H9 (cell line): ENCODE measurements around the gene MYRF. TPM values are rescaled to one million over a fixed set of nuclear protein-coding genes. Genes with fewer than 3 reads are reported as not detected.

Experiments used
- DNase-seq: peaks from one replicate; pipeline ENCODE4 v3.0.0-alpha.2; 2017
- H2AFZ ChIP-seq: one replicate; pipeline ENCODE4 v1.6.1; 2013; ENCODE audit warnings: mild to moderate bottlenecking, low read length, control low read depth, moderate library complexity
- H2AK5ac ChIP-seq: 2 replicates; pipeline ENCODE4 v1.6.1; 2013; ENCODE audit warnings: low read length, control low read depth, mixed read lengths; ENCODE audit not compliant: insufficient read length
- H2BK120ac ChIP-seq: one replicate; pipeline ENCODE4 v1.6.1; 2013; ENCODE audit warnings: low read depth, mild to moderate bottlenecking, low read length, control low read depth, inconsistent platforms; ENCODE audit not compliant: poor library complexity, severe bottlenecking
- H2BK12ac ChIP-seq: 2 replicates; pipeline ENCODE4 v1.6.1; 2013; ENCODE audit warnings: low read length, control low read depth, mixed read lengths, low read depth; ENCODE audit not compliant: insufficient read length
- H2BK15ac ChIP-seq: 2 replicates; pipeline ENCODE4 v1.6.1; 2013; ENCODE audit warnings: low read depth, low read length, control low read depth
- H2BK20ac ChIP-seq: one replicate; pipeline ENCODE4 v1.6.1; 2013; ENCODE audit warnings: low read depth, mild to moderate bottlenecking, low read length, control low read depth, inconsistent platforms; ENCODE audit not compliant: poor library complexity, severe bottlenecking
- H2BK5ac ChIP-seq: 2 replicates; pipeline ENCODE4 v1.6.1; 2013; ENCODE audit warnings: low read length, control low read depth, mixed read lengths; ENCODE audit not compliant: insufficient read length
- H3K14ac ChIP-seq: 2 replicates; pipeline ENCODE4 v1.6.1; 2013; ENCODE audit warnings: low read length, control low read depth; ENCODE audit not compliant: insufficient read depth
- H3K18ac ChIP-seq: 2 replicates; pipeline ENCODE4 v1.6.1; 2013; ENCODE audit warnings: low read depth, mild to moderate bottlenecking, mixed read lengths, low read length, control low read depth; ENCODE audit not compliant: insufficient read length
- H3K23ac ChIP-seq: 2 replicates; pipeline ENCODE4 v1.6.1; 2013; ENCODE audit warnings: low read length, control low read depth, mixed read lengths, low read depth; ENCODE audit not compliant: insufficient read length
- H3K23me2 ChIP-seq: 2 replicates; pipeline ENCODE4 v1.6.1; 2013; ENCODE audit warnings: low read depth, mild to moderate bottlenecking, mixed read lengths, low read length, control low read depth; ENCODE audit not compliant: insufficient read length, poor library complexity, severe bottlenecking
- H3K27ac ChIP-seq: 2 replicates; pipeline ENCODE4 v1.5.1; 2013; ENCODE audit warnings: low read length, control low read depth, mixed read lengths, low read depth; ENCODE audit not compliant: insufficient read length
- H3K27me3 ChIP-seq: 2 replicates; pipeline ENCODE4 v1.6.1; 2013; ENCODE audit warnings: low read length, control low read depth, inconsistent platforms; ENCODE audit not compliant: insufficient read depth
- H3K4ac ChIP-seq: 2 replicates; pipeline ENCODE4 v1.6.1; 2013; ENCODE audit warnings: low read depth, mild to moderate bottlenecking, control low read depth, inconsistent platforms, low read length, moderate library complexity
- H3K4me1 ChIP-seq: 2 replicates; pipeline ENCODE4 v1.6.1; 2013; ENCODE audit warnings: low read length, control low read depth, inconsistent platforms; ENCODE audit not compliant: insufficient read depth
- H3K4me2 ChIP-seq: 2 replicates; pipeline ENCODE4 v1.6.1; 2013; ENCODE audit warnings: low read length, control low read depth, mixed read lengths; ENCODE audit not compliant: insufficient read length, insufficient read depth
- H3K56ac ChIP-seq: 2 replicates; pipeline ENCODE4 v1.6.1; 2013; ENCODE audit warnings: low read depth, mild to moderate bottlenecking, mixed read lengths, low read length, control low read depth; ENCODE audit not compliant: insufficient read length
- H3K79me1 ChIP-seq: 2 replicates; pipeline ENCODE4 v1.6.1; 2013; ENCODE audit warnings: low read depth, mild to moderate bottlenecking, moderate library complexity, low read length, control low read depth, inconsistent platforms; ENCODE audit not compliant: insufficient read depth, poor library complexity, severe bottlenecking
- H3K79me2 ChIP-seq: 2 replicates; pipeline ENCODE4 v1.6.1; 2013; ENCODE audit warnings: low read length, control low read depth, inconsistent platforms; ENCODE audit not compliant: insufficient read depth
- H3K9ac ChIP-seq: 2 replicates; pipeline ENCODE4 v1.6.1; 2013; ENCODE audit warnings: low read length, control low read depth, mixed read lengths; ENCODE audit not compliant: insufficient read length; ENCODE audit errors: extremely low read depth
- H3K9me3 ChIP-seq: one replicate; pipeline ENCODE4 v1.6.1; 2013; ENCODE audit warnings: low read depth, low read length, inconsistent platforms; ENCODE audit not compliant: control insufficient read depth
- H3T11ph ChIP-seq: one replicate; pipeline ENCODE4 v1.6.1; 2013; ENCODE audit warnings: mild to moderate bottlenecking, low read length, control low read depth, inconsistent platforms
- H4K20me1 ChIP-seq: one replicate; pipeline ENCODE4 v1.6.1; 2013; ENCODE audit not compliant: control insufficient read depth, insufficient read length, insufficient read depth
- H4K5ac ChIP-seq: 2 replicates; pipeline ENCODE4 v1.6.1; 2013; ENCODE audit warnings: low read depth, mild to moderate bottlenecking, mixed read lengths, low read length, control low read depth; ENCODE audit not compliant: insufficient read length
- H4K8ac ChIP-seq: replicated peaks from 2 replicates; pipeline ENCODE4 v1.6.1; 2013; ENCODE audit warnings: low read length, control low read depth, mixed read lengths, low read depth; ENCODE audit not compliant: insufficient read length
- H4K91ac ChIP-seq: 2 replicates; pipeline ENCODE4 v1.6.1; 2013; ENCODE audit warnings: low read depth, mild to moderate bottlenecking, moderate library complexity, mixed read lengths, low read length, control low read depth; ENCODE audit not compliant: insufficient read length
- H3K27ac Mint-ChIP-seq, 3 experiments: 2 replicates in 2 of 3; 3 replicates in 1 of 3; pipeline ENCODE4 v1.8.0; 2020 to 2021; ENCODE audit warnings: mixed read lengths in 3 of 3, mild to moderate bottlenecking in 1 of 3, moderate library complexity in 1 of 3
- H3K27me3 Mint-ChIP-seq: 2 replicates; pipeline ENCODE4 v1.8.0; 2021; ENCODE audit warnings: low read depth, mild to moderate bottlenecking, moderate library complexity, mixed read lengths
- H3K36me3 Mint-ChIP-seq, 3 experiments: 2 replicates in 2 of 3; 3 replicates in 1 of 3; pipeline ENCODE4 v1.8.0; 2020 to 2021; ENCODE audit warnings: low read depth in 3 of 3, mixed read lengths in 3 of 3; ENCODE audit not compliant: insufficient read depth in 1 of 3
- H3K4me1 Mint-ChIP-seq, 2 experiments: 2 replicates each; pipeline ENCODE4 v1.8.0; 2020; ENCODE audit warnings: mixed read lengths in 2 of 2
- H3K4me3 Mint-ChIP-seq, 2 experiments: 2 replicates in 1 of 2; 3 replicates in 1 of 2; pipeline ENCODE4 v1.8.0; 2020 to 2021; ENCODE audit warnings: mild to moderate bottlenecking in 2 of 2, mixed read lengths in 2 of 2, moderate library complexity in 1 of 2
- H3K9me3 Mint-ChIP-seq, 2 experiments: 2 replicates in 1 of 2; 3 replicates in 1 of 2; pipeline ENCODE4 v1.8.0; 2020; ENCODE audit warnings: mild to moderate bottlenecking in 2 of 2, mixed read lengths in 2 of 2, moderate library complexity in 1 of 2
- WGBS: extraction: QIAGEN DNeasy Blood & Tissue Kit; methylation state at CpG from one replicate; pipeline ENCODE4 v1.1.7; 2013; ENCODE audit warnings: missing lambda C conversion rate, low lambda C conversion rate, mixed read lengths; ENCODE audit not compliant: insufficient read length; ENCODE audit errors: extremely low coverage; 5-methylcytosine and 5-hydroxymethylcytosine counted together
- total RNA-seq: library from RNA; stranded (reverse); gene quantifications from 2 replicates; pipeline ENCODE4 v1.2.1, GENCODE V29; 2021
- TF ChIP-seq, protein P1 (sequence below): fragments of 200-600 bp; sonication (generic); conservative IDR thresholded peaks from 3 replicates; pipeline ENCODE4 v1.8.0; 2021; ENCODE audit warnings: antibody characterized with exemption, mild to moderate bottlenecking

Gene MYRF
- total RNA-seq, 1 experiment from 2014 or later: 13.9 TPM

DNA sequence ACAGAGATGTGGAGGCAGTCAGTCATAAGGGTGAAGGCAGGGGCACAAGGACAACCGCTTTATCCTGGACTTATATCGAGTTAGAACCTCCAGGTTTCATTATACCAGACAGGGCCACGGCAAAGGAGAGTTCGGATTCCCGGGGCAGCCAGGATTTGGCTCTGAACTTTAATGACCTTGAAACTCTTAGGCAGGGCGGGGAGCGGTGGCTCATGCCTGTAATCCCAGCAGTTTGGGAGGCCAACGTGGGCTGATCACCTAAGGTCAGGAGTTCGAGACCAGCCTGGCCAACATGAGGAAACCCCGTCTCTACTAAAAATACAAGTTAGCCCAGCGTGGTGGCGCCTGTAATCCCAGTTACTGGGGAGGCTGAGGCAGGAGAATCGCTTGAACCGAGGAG lies 1.1 kb upstream of the MYRF start:
- no peaks in the 10 kb centered on the region for H4K20me1 ChIP-seq
- no peak overlapping the region for H3K56ac ChIP-seq
- no peak overlapping the region for H4K91ac ChIP-seq
- H2AK5ac ChIP-seq: no peak overlapping the region
- H3K4me2 ChIP-seq: no peak overlapping the region
- H2BK20ac ChIP-seq: no peak overlapping the region
- H3K4ac ChIP-seq: no peak overlapping the region
- peak overlapping the region in 1 of 2 experiments; percentile 81; a peak in 3 of 5 replicates for H3K4me3 Mint-ChIP-seq
- no peak overlapping the region for H3K23ac ChIP-seq
- no peaks in the 10 kb centered on the region for H3K79me1 ChIP-seq
- H3K9me3 ChIP-seq: no peaks in the 10 kb centered on the region
- H2AFZ ChIP-seq: no peak overlapping the region
- no peak overlapping the region for H2BK120ac ChIP-seq
- TF ChIP-seq, protein P1, sequence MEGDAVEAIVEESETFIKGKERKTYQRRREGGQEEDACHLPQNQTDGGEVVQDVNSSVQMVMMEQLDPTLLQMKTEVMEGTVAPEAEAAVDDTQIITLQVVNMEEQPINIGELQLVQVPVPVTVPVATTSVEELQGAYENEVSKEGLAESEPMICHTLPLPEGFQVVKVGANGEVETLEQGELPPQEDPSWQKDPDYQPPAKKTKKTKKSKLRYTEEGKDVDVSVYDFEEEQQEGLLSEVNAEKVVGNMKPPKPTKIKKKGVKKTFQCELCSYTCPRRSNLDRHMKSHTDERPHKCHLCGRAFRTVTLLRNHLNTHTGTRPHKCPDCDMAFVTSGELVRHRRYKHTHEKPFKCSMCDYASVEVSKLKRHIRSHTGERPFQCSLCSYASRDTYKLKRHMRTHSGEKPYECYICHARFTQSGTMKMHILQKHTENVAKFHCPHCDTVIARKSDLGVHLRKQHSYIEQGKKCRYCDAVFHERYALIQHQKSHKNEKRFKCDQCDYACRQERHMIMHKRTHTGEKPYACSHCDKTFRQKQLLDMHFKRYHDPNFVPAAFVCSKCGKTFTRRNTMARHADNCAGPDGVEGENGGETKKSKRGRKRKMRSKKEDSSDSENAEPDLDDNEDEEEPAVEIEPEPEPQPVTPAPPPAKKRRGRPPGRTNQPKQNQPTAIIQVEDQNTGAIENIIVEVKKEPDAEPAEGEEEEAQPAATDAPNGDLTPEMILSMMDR: no peak
- peaks cover 6% of the 10 kb centered on the region; the same call in 1 of the 2 replicates for H3K4me1 ChIP-seq
- H3K36me3 Mint-ChIP-seq: no peaks in the 10 kb centered on the region
- no peak overlapping the region for H3K9ac ChIP-seq
- no peak overlapping the region for H2BK5ac ChIP-seq
- H3K9me3 Mint-ChIP-seq: peaks cover 0 to 3% of the 10 kb centered on the region in 2 experiments; a peak in 1 of 5 replicates
- no peak for DNase-seq
- peaks cover 5% of the 10 kb centered on the region for H3K23me2 ChIP-seq
- H4K8ac ChIP-seq: no peak overlapping the region
- H3K27me3 Mint-ChIP-seq: peaks cover 38% of the 10 kb centered on the region
- H3K79me2 ChIP-seq: no peaks in the 10 kb centered on the region
- no peak overlapping the region for H3K27ac ChIP-seq
- no peak overlapping the region for H3K18ac ChIP-seq
- H2BK15ac ChIP-seq: no peak overlapping the region
- no peak overlapping the region for H3K27ac Mint-ChIP-seq
- peaks cover 48 to 70% of the 10 kb centered on the region in 2 experiments for H3K4me1 Mint-ChIP-seq
- H4K5ac ChIP-seq: no peak overlapping the region
- H2BK12ac ChIP-seq: no peak overlapping the region
- peaks cover 8% of the 10 kb centered on the region; the same call in 1 of the 2 replicates for H3K27me3 ChIP-seq
- no CpG with 5 or more reads among the region's 14 CpGs for WGBS
- H3K14ac ChIP-seq: no peak overlapping the region
- no peak overlapping the region for H3T11ph ChIP-seq
